Liver (tissue), 9 donors: ENCODE measurements around the gene UBE2C. TPM values are rescaled to one million over a fixed set of nuclear protein-coding genes. Genes with fewer than 3 reads are reported as not detected.
A peak's percentile ranks its signal among the peaks of the same experiment; 100 is the strongest.

Experiments used
- DNase-seq: peaks from one replicate; pipeline ENCODE4 v3.0.0-alpha.2; 2017; ENCODE audit warnings: low spot score
- H3K27ac ChIP-seq, 2 donors: one replicate each; pipeline ENCODE4 v1.7.0; 2013; ENCODE audit warnings: inconsistent platforms in 2 of 2, low read length in 2 of 2, control low read depth in 1 of 2, low read depth in 1 of 2, mild to moderate bottlenecking in 1 of 2
- H3K27me3 ChIP-seq, 4 donors: one replicate each; pipeline versions ENCODE4 v1.6.1 to v1.7.0; 2013; ENCODE audit warnings: low read length in 3 of 4, inconsistent platforms in 1 of 4, mild to moderate bottlenecking in 1 of 4, moderate library complexity in 1 of 4; ENCODE audit not compliant: control insufficient read depth in 4 of 4, insufficient read depth in 4 of 4
- H3K36me3 ChIP-seq, 4 donors: one replicate each; pipeline versions ENCODE4 v1.6.1 to v1.7.0; 2013; ENCODE audit warnings: low read length in 3 of 4, mild to moderate bottlenecking in 3 of 4, low read depth in 1 of 4, moderate library complexity in 1 of 4; ENCODE audit not compliant: control insufficient read depth in 4 of 4, insufficient read depth in 3 of 4
- H3K4me1 ChIP-seq, 4 donors: one replicate each; pipeline versions ENCODE4 v1.6.1 to v1.7.0; 2013; ENCODE audit warnings: low read length in 3 of 4, mild to moderate bottlenecking in 3 of 4, moderate library complexity in 1 of 4; ENCODE audit not compliant: control insufficient read depth in 4 of 4, insufficient read depth in 4 of 4
- H3K4me3 ChIP-seq, 3 donors: one replicate each; pipeline versions ENCODE4 v1.6.1 to v1.7.0; 2013; ENCODE audit warnings: low read length in 3 of 3, control low read depth in 1 of 3, low read depth in 1 of 3, mild to moderate bottlenecking in 1 of 3
- H3K9ac ChIP-seq, 2 donors: one replicate each; pipeline ENCODE4 v1.7.0; 2013; ENCODE audit warnings: low read length in 2 of 2, mild to moderate bottlenecking in 2 of 2, moderate library complexity in 2 of 2, control low read depth in 1 of 2, low read depth in 1 of 2
- H3K9me3 ChIP-seq, 4 donors: one replicate each; pipeline versions ENCODE4 v1.6.1 to v1.7.0; 2013; ENCODE audit warnings: low read length in 3 of 4; ENCODE audit not compliant: control insufficient read depth in 4 of 4
- CTCF ChIP-seq: fragments of 150-350 bp; IDR thresholded peaks from 2 replicates; pipeline ENCODE4 v1.5.1; 2017; ENCODE audit warnings: improper control_type of control experiment, low read depth, low read length; ENCODE audit not compliant: missing input control
- EGR1 ChIP-seq, 2 donors: IDR thresholded peaks; 2 replicates each; pipeline ENCODE4 v1.6.1; 2016 to 2018; ENCODE audit warnings: antibody characterized with exemption in 2 of 2, low read depth in 2 of 2
- FOXA1 ChIP-seq: IDR thresholded peaks from 2 replicates; pipeline ENCODE4 v1.6.1; 2016; ENCODE audit warnings: antibody characterized with exemption
- FOXA2 ChIP-seq: IDR thresholded peaks from 2 replicates; pipeline ENCODE4 v1.6.1; 2016; ENCODE audit warnings: antibody characterized with exemption
- GABPA ChIP-seq, 2 donors: IDR thresholded peaks in 1 of 2; conservative IDR thresholded peaks in 1 of 2; 2 replicates each; pipeline ENCODE4 v1.6.1; 2016; ENCODE audit warnings: antibody characterized with exemption in 2 of 2, mild to moderate bottlenecking in 1 of 2, moderate library complexity in 1 of 2
- HNF4A ChIP-seq, 2 donors: conservative IDR thresholded peaks; 2 replicates each; pipeline ENCODE4 v1.6.1; 2016; ENCODE audit warnings: antibody characterized with exemption in 2 of 2, mild to moderate bottlenecking in 2 of 2
- HNF4G ChIP-seq: IDR thresholded peaks from 2 replicates; pipeline ENCODE4 v1.6.1; 2016; ENCODE audit warnings: antibody characterized with exemption
- JUND ChIP-seq, 2 donors: IDR thresholded peaks; 2 replicates each; pipeline ENCODE4 v1.6.1; 2016; ENCODE audit warnings: antibody characterized with exemption in 2 of 2
- NR2F2 ChIP-seq: IDR thresholded peaks from 2 replicates; pipeline ENCODE4 v1.6.1; 2016; ENCODE audit warnings: antibody characterized with exemption
- RAD21 ChIP-seq, 2 donors: IDR thresholded peaks; 2 replicates each; pipeline ENCODE4 v1.6.1; 2016; ENCODE audit warnings: antibody characterized with exemption in 2 of 2, mild to moderate bottlenecking in 2 of 2
- RXRA ChIP-seq, 2 donors: IDR thresholded peaks; 2 replicates each; pipeline ENCODE4 v1.6.1; 2017 to 2018; ENCODE audit warnings: antibody characterized with exemption in 2 of 2, mild to moderate bottlenecking in 1 of 2
- SP1 ChIP-seq: IDR thresholded peaks from 2 replicates; pipeline ENCODE4 v1.6.1; 2018; ENCODE audit warnings: antibody characterized with exemption, mild to moderate bottlenecking
- TAF1 ChIP-seq: conservative IDR thresholded peaks from 2 replicates; pipeline ENCODE4 v1.6.1; 2016; ENCODE audit warnings: antibody characterized with exemption, mild to moderate bottlenecking
- YY1 ChIP-seq: IDR thresholded peaks from 2 replicates; pipeline ENCODE4 v1.6.1; 2016; ENCODE audit warnings: antibody characterized with exemption, mild to moderate bottlenecking
- WGBS: extraction: QIAGEN DNeasy Blood & Tissue Kit; methylation state at CpG from one replicate; pipeline ENCODE4 v1.1.7; 2013; 5-methylcytosine and 5-hydroxymethylcytosine counted together
- polyA plus RNA-seq, 2 donors: library from polyadenylated mRNA; stranded (reverse) in 1 of 2; unstranded in 1 of 2; fragments of 200-250 nt in 1 of 2; fragments of >200 nt in 1 of 2; fragmentation: Nextera tagmentation in 1 of 2; extraction: Ambion mirVana in 1 of 2; gene quantifications; one replicate each; pipeline versions ENCODE4 v1.2.1 to v1.2.3, GENCODE V29; 2013 to 2015
- total RNA-seq, 2 donors: library from RNA; depleted of rRNA; stranded (reverse); fragments of >200 nt; gene quantifications; one replicate each; pipeline ENCODE4 v1.2.3, GENCODE V29; 2014
- TF ChIP-seq, protein P1 (sequence below): IDR thresholded peaks from 2 replicates; pipeline ENCODE4 v1.6.1; 2016; ENCODE audit warnings: antibody characterized with exemption, mild to moderate bottlenecking
- TF ChIP-seq, protein P2 (sequence below): IDR thresholded peaks from 2 replicates; pipeline ENCODE4 v1.6.1; 2016; ENCODE audit warnings: antibody characterized with exemption
- TF ChIP-seq, protein P3 (sequence below): IDR thresholded peaks from 2 replicates; pipeline ENCODE4 v1.6.1; 2016; ENCODE audit warnings: antibody characterized with exemption
- TF ChIP-seq, protein P4 (sequence below): IDR thresholded peaks from 2 replicates; pipeline ENCODE4 v1.6.1; 2016; ENCODE audit warnings: antibody characterized with exemption
- donor health status: healthy.
- donor health status: healthy.
- donor health status: healthy.
- donor health status: healthy.
- donor health status: healthy.

The UBE2C gene
- total and polyA plus RNA-seq, 4 donors: 2.7 to 27.6 (median 8.1) TPM; not detected in 1

GRCh38 chr20:45857114-45857881, 44.9 kb downstream of the UBE2C start, which contains the start of the genes ACOT8 and ZSWIM3:
ACOT8 (minus strand) TSS chr20:45857392; CDS start chr20:45857315, 77 bp downstream.
ZSWIM3 (plus strand) TSS chr20:45857614; CDS start chr20:45857826, 212 bp downstream.
- WGBS: under 1% methylated on average over 36 of the region's 36 CpGs
- peaks cover 12 to 28% (median 22%) of the 10 kb centered on the region in 4 donors for H3K4me1 ChIP-seq

More at GRCh38 chr20:45857114-45857881, 44.9 kb downstream of the UBE2C start, which contains the start of the genes ACOT8 and ZSWIM3:
- Histone ChIP-seq H3K27me3 (no peaks in the 10 kb centered on the region), H3K9me3 (no peaks in the 10 kb centered on the region), H3K27ac (peak within 1 kb of the TSS; percentile 67 to 86), H3K4me3 (peak within 1 kb of the TSS; percentile 68 to 100 (median 97)), H3K36me3 (peaks cover 2 to 7% (median 3%) of the 10 kb centered on the region in 4 donors), H3K9ac (peak within 1 kb of the TSS; percentile 73 to 85)
- TF ChIP-seq CTCF (no peak), JUND (IDR thresholded peaks at IDR 0.05) (peak in 1 of 2 donors; percentile 18), NR2F2 (peak; percentile 94), SP1 (peak; percentile 100), TAF1 (peak; percentile 91), EGR1 (IDR thresholded peaks at IDR 0.05; ENCODE audit: low read depth in 2 of 2) (no peak), RXRA (IDR thresholded peaks at IDR 0.05) (peak; percentile 38 to 41), FOXA1 (no peak), HNF4G (no peak), RAD21 (IDR thresholded peaks at IDR 0.05) (peak; percentile 19 to 24), YY1 (peak; percentile 97), FOXA2 (no peak), GABPA (IDR thresholded peaks at IDR 0.05 in 1 of 2, conservative IDR thresholded peaks at IDR 0.05 in 1 of 2) (peak; percentile 99), HNF4A (conservative IDR thresholded peaks at IDR 0.05) (peak; percentile 27 to 46)
- TF ChIP-seq, protein P1, sequence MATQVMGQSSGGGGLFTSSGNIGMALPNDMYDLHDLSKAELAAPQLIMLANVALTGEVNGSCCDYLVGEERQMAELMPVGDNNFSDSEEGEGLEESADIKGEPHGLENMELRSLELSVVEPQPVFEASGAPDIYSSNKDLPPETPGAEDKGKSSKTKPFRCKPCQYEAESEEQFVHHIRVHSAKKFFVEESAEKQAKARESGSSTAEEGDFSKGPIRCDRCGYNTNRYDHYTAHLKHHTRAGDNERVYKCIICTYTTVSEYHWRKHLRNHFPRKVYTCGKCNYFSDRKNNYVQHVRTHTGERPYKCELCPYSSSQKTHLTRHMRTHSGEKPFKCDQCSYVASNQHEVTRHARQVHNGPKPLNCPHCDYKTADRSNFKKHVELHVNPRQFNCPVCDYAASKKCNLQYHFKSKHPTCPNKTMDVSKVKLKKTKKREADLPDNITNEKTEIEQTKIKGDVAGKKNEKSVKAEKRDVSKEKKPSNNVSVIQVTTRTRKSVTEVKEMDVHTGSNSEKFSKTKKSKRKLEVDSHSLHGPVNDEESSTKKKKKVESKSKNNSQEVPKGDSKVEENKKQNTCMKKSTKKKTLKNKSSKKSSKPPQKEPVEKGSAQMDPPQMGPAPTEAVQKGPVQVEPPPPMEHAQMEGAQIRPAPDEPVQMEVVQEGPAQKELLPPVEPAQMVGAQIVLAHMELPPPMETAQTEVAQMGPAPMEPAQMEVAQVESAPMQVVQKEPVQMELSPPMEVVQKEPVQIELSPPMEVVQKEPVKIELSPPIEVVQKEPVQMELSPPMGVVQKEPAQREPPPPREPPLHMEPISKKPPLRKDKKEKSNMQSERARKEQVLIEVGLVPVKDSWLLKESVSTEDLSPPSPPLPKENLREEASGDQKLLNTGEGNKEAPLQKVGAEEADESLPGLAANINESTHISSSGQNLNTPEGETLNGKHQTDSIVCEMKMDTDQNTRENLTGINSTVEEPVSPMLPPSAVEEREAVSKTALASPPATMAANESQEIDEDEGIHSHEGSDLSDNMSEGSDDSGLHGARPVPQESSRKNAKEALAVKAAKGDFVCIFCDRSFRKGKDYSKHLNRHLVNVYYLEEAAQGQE: peak; percentile 70
- TF ChIP-seq, protein P2, sequence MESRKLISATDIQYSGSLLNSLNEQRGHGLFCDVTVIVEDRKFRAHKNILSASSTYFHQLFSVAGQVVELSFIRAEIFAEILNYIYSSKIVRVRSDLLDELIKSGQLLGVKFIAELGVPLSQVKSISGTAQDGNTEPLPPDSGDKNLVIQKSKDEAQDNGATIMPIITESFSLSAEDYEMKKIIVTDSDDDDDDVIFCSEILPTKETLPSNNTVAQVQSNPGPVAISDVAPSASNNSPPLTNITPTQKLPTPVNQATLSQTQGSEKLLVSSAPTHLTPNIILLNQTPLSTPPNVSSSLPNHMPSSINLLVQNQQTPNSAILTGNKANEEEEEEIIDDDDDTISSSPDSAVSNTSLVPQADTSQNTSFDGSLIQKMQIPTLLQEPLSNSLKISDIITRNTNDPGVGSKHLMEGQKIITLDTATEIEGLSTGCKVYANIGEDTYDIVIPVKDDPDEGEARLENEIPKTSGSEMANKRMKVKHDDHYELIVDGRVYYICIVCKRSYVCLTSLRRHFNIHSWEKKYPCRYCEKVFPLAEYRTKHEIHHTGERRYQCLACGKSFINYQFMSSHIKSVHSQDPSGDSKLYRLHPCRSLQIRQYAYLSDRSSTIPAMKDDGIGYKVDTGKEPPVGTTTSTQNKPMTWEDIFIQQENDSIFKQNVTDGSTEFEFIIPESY: peak; percentile 92
- TF ChIP-seq, protein P3, sequence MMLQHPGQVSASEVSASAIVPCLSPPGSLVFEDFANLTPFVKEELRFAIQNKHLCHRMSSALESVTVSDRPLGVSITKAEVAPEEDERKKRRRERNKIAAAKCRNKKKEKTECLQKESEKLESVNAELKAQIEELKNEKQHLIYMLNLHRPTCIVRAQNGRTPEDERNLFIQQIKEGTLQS: no peak
- TF ChIP-seq, protein P4, sequence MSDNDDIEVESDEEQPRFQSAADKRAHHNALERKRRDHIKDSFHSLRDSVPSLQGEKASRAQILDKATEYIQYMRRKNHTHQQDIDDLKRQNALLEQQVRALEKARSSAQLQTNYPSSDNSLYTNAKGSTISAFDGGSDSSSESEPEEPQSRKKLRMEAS: peak; percentile 22
- peak; percentile 92 for DNase-seq
